AG09309 (cell line): ENCODE data around the gene RSPRY1.

Source experiments
- DNase-seq: peaks from one replicate; pipeline ENCODE4 v3.0.0-alpha.2; 2010; ENCODE audit warnings: low read depth
- H3K4me3 ChIP-seq: 2 replicates; pipeline ENCODE4 v1.5.1; 2011; ENCODE audit warnings: mild to moderate bottlenecking, low read depth, low read length, moderate library complexity; ENCODE audit not compliant: control insufficient read depth
- CTCF ChIP-seq: IDR thresholded peaks from 2 replicates; pipeline ENCODE4 v1.5.1; 2011; ENCODE audit warnings: mild to moderate bottlenecking, low read depth, low read length, inconsistent platforms; ENCODE audit not compliant: insufficient read depth, control insufficient read depth; ENCODE audit errors: missing control alignments

Gene RSPRY1

GRCh38 chr16:57175896-57176295, 10.2 kb upstream of the RSPRY1 start:
- H3K4me3 ChIP-seq: no peak overlapping the region
- DNase-seq: no peak
- no peak for TF ChIP-seq CTCF

- no peak overlapping the region for H3K4me3 ChIP-seq
- no peak for TF ChIP-seq CTCF
- DNase-seq: no peak
Observed at GRCh38 chr16:57178196-57178595, 7.9 kb upstream of the RSPRY1 start.

- DNase-seq: no peak
Observed at GRCh38 chr16:57178793-57179212, 7.3 kb upstream of the RSPRY1 start.

GRCh38 chr16:57179215-57179828, 6.8 kb upstream of the RSPRY1 start:
- DNase-seq: no peak
- H3K4me3 ChIP-seq: no peak overlapping the region
- TF ChIP-seq CTCF: no peak

More at GRCh38 chr16:57178793-57179212, 7.3 kb upstream of the RSPRY1 start:
- TF ChIP-seq CTCF: no peak
- H3K4me3 ChIP-seq: no peak overlapping the region

- DNase-seq: no peak
- TF ChIP-seq CTCF: no peak
- no peak overlapping the region for H3K4me3 ChIP-seq
Observed at GRCh38 chr16:57184113-57184512, 2.0 kb upstream of the RSPRY1 start.

- no peak for DNase-seq
- no peak for TF ChIP-seq CTCF
- H3K4me3 ChIP-seq: peak overlapping the region; percentile 70
Observed at GRCh38 chr16:57184887-57185445, 1.2 kb upstream of the RSPRY1 start.

- TF ChIP-seq CTCF: no peak
- no peak for DNase-seq
- peak overlapping the region; percentile 70 for H3K4me3 ChIP-seq
Observed at GRCh38 chr16:57185446-57185944, 634 bp upstream of the RSPRY1 start.
